Measurements from ENCODE around the gene PSMG3.
A peak's percentile ranks its signal among the peaks of the same experiment; 100 is the strongest.

Gene PSMG3

GRCh38 chr7:1561036-1561940 lies 8.5 kb downstream of the PSMG3 start:
- Histone ChIP-seq H3K4me1 (ENCODE audit: insufficient read depth, low read length) (no peaks in the 10 kb centered on the region; the same call in 1 of the 2 replicates), H3K9ac (ENCODE audit: low read depth, low read length) (no peak overlapping the region), H3K9me3 (ENCODE audit: control insufficient read depth, insufficient read depth, low read length) (no peaks in the 10 kb centered on the region), H3K36me3 (ENCODE audit: insufficient read depth, low read length) (no peaks in the 10 kb centered on the region)

- H3K9me3 ChIP-seq (ENCODE audit: control insufficient read depth, insufficient read depth, low read length), result no peaks in the 10 kb centered on the region
- no peaks in the 10 kb centered on the region for H3K36me3 ChIP-seq (ENCODE audit: insufficient read depth, low read length)
- H3K4me1 ChIP-seq (ENCODE audit: insufficient read depth, low read length), result peaks cover 5% of the 10 kb centered on the region; the same call in 1 of the 2 replicates
- H3K9ac ChIP-seq (ENCODE audit: low read depth, low read length), result no peak overlapping the region
These were observed 9.2 kb downstream of the PSMG3 start for GRCh38 chr7:1560620-1561031.

DNA sequence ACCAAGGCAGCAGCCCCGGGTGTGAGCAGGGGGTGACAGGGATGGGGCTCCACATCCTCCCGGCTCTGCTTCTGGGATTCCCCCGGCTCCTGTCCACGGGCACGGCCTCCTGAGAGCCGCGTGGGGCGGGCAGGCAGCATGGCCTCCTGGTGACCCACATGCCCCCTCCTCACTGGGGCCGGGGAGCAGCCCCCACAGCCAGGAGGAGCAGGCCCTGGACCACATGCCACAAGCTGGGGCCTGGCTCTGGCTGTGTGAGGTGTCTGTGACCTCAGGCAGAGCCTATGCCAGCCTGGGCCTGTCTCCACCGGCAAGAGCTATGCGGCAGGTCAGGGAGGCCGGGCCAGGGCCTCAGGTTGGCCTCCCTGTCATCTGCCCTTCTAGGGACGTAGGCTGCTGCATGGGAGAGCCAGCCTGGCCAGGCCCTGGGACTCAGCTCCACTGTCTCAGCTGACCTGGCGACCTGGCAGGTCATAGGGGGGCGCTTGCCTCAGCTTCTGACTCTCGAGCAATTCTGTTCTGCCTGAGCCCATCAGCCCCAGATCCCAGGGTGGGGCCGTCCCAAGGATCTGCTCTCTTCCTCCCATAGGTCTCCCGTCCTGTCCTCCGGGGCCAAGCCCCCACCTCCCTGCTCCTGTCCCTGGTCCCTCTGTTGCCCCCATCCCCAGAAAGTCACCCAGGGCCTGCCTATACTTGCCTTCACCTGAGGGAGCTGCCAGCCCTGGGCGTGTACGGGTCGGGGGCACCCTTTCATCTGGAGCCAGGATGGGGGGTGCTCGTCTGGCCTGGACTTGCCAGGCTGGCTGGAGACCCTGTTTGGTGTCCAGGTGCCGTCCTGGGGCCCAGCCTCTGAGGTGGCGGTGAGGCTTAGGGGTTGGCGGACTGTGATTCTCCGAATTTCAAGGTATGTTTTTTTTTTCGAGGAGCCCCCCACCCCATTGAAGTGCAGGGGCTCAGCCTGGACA lies 9.9 kb downstream of the PSMG3 start:
- no peaks in the 10 kb centered on the region for H3K9me3 ChIP-seq (ENCODE audit: control insufficient read depth, insufficient read depth, low read length)
- no peak overlapping the region for H3K9ac ChIP-seq (ENCODE audit: low read depth, low read length)
- peaks cover 8% of the 10 kb centered on the region; the same call in 1 of the 2 replicates for H3K4me1 ChIP-seq (ENCODE audit: insufficient read depth, low read length)
- H3K36me3 ChIP-seq (ENCODE audit: insufficient read depth, low read length), result no peaks in the 10 kb centered on the region

DNA sequence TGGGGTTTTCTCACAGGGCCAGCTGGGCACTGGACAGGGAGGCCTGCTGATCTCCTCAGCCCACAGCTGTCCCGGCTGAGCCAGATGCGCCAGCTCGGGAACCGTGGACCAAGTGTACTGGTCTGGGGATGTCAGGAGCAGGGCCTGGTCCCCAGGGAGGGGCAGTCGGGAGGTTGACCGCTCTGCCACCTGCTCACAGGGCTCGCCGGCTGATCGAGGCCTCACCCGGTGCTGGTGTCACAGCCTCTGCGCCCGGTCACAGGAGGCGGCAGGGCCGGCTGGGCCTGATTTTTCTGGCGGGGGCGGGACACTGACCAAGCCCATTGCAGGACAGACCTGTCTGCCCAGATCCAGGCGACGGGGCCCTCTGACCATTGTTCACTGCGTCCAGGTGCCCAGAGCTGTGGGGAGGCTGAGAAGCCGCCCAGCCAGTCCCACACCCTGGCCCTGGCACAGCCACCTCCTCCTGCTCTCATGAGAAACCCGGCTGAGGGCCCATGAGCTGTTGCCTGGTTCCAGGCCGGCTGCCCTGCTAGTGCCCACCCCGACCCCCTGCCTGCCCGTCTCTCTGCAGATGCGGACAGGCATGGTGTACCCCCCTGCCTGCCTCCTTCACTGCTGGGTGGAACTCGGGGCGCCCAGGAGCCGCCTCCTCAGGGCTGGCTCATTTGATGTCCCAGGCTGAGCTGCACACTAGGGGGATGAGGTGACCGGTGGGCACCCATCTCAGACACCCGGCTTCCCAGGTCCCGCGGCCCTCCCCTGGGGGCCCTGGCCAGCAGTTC lies 10.8 kb downstream of the PSMG3 start:
- Histone ChIP-seq H3K9ac (ENCODE audit: low read depth, low read length) (no peak overlapping the region), H3K4me1 (ENCODE audit: insufficient read depth, low read length) (peaks cover 10% of the 10 kb centered on the region; the same call in 1 of the 2 replicates), H3K36me3 (ENCODE audit: insufficient read depth, low read length) (no peaks in the 10 kb centered on the region), H3K9me3 (ENCODE audit: control insufficient read depth, insufficient read depth, low read length) (no peaks in the 10 kb centered on the region)

DNA sequence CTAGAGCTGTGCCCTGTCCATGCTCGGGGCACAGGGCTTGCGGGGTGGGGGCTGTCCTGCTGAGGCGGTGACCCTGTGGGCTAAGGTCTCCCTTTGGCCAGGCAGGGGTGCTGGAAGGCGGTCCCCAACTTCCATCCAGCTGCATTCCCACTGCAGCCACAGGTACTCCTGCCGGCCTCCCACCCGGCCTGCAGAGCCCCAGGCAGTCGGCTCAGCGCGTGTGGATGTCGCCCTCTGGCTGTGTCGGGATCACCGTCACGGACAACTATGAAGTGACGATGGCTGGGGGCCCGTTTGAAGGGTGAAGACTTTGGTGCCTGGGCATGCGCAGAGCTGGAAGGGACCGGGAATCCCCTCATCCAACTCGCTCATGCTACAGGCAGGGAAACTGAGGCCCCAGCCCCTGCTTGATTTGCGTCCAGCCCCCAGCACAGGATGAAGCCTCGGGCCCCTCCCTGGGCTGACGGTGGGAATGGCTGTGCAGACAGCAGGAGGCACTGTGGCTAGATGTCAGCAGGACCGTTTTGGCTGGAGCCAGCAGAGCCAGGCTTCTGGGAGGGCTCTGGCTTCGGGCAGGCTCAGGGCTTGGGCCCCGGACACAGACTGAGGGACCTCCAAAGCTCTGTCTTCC lies 11.5 kb downstream of the PSMG3 start:
- Histone ChIP-seq H3K9ac (ENCODE audit: low read depth, low read length) (no peak overlapping the region), H3K9me3 (ENCODE audit: control insufficient read depth, insufficient read depth, low read length) (no peaks in the 10 kb centered on the region), H3K4me1 (ENCODE audit: insufficient read depth, low read length) (peaks cover 10% of the 10 kb centered on the region; the same call in 1 of the 2 replicates), H3K36me3 (ENCODE audit: insufficient read depth, low read length) (no peaks in the 10 kb centered on the region)

DNA sequence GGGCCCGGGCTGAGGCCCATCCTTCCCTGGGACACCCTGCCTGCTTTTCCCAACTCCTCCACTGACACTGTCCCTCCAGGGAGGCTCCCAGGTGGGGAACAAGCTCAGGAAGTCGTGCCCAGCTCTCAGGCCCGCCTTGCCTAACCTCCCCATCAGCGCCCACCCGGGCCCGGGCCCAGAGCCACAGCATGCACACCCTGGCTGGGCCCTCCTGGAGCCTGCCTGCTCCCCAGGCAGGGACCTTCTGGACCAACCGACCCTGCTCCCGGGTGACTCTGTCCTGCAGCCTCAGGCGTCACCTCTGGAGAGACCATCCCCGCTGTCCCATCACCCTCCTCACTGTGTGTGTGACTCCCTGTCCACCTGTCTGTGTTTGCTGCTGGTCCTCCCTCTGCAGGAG lies 12.1 kb downstream of the PSMG3 start:
- no peaks in the 10 kb centered on the region for H3K9me3 ChIP-seq (ENCODE audit: control insufficient read depth, insufficient read depth, low read length)
- no peaks in the 10 kb centered on the region for H3K36me3 ChIP-seq (ENCODE audit: insufficient read depth, low read length)
- peaks cover 10% of the 10 kb centered on the region; the same call in 1 of the 2 replicates for H3K4me1 ChIP-seq (ENCODE audit: insufficient read depth, low read length)
- no peak overlapping the region for H3K9ac ChIP-seq (ENCODE audit: low read depth, low read length)

GRCh38 chr7:1557006-1557405 lies 12.8 kb downstream of the PSMG3 start:
- Histone ChIP-seq H3K9me3 (ENCODE audit: control insufficient read depth, insufficient read depth, low read length) (no peaks in the 10 kb centered on the region), H3K4me1 (ENCODE audit: insufficient read depth, low read length) (peaks cover 10% of the 10 kb centered on the region; the same call in 1 of the 2 replicates), H3K36me3 (ENCODE audit: insufficient read depth, low read length) (no peaks in the 10 kb centered on the region), H3K9ac (ENCODE audit: low read depth, low read length) (no peak overlapping the region)

DNA sequence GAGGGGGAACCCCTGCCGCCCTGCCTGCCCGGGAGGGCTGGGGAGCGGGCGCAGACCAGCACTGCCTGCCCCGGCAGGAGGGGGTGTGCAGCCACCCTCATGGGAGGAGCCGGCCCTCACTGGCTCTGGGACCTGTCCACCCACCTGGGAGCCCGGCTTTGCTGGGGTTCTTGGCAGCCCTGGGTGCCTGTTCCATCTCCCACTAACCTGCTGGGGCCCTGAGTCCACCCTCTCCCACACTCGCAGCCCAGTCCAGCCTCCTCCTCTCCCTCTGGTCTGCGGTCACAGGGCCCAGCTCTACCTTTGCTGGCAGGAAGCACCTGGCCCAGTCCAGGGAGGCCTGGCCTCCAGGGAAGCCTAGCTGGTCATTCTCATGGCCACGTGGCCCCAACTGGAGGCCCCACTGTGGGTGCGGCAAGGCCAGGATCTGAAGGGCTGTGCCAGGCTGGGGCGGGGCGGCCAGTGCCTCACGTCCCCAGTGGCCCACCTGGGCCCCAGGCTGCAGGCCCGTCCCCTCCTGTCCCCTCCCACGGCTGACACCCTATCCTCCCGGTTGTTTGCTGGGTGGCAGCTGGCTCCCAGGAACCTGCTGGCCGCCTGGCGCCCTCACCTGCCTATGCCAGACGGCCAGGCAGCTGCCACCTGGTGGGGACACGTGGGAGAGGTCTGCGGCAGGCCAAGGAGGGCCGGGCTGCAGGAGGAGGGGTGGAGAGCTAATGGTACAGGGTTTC lies 13.9 kb downstream of the PSMG3 start, which contains the start of gene TMEM184A:
Gene TMEM184A, minus strand, starts transcription at position 393 of the 731 bp plus-strand sequence. CDS start 721 bp downstream, outside the sequence.
- H3K36me3 ChIP-seq (ENCODE audit: insufficient read depth, low read length), result no peaks in the 10 kb centered on the region
- peaks cover 10% of the 10 kb centered on the region; the same call in 1 of the 2 replicates for H3K4me1 ChIP-seq (ENCODE audit: insufficient read depth, low read length)
- peak within 1 kb of the TSS; percentile 14; the same call in 1 of the 2 replicates for H3K9ac ChIP-seq (ENCODE audit: low read depth, low read length)
- H3K9me3 ChIP-seq (ENCODE audit: control insufficient read depth, insufficient read depth, low read length), result no peaks in the 10 kb centered on the region

DNA sequence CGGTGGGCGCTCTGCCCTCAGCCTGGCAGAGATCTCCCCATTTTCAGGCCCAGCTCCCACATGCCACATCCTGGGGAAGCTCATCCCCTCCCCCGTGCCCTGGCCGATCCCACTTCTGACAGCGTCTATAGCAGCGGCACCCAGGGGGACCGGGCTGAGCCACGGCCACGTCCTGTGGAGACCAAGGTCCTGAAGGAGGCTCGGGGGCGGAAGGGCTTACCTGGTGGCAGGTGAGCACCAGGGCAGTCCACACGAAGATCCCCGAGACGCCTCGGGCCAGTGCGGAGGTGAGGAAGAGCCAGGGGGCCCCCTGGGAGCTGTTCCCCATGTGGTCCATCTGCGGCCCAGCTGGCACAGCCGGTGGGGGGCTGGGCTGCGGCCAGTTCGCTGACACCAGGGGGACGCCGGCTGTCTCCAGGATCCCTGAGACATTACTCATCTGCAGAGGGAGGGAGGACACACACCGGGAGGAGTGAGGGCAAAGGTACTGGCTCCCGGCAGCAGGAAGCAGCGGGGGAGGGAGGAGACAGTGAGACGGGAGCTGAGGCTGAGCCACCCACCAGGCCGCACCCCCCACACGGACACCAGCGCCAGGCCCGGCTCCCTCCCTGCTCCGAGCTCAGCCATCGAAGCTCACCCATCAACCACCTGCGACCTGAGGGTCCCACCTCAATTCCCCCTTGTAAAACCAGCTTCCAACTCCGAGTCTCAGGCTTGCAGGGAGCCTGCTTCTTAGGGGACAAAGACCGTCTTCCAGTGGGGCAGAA lies 14.6 kb downstream of the PSMG3 start:
- Histone ChIP-seq H3K9me3 (ENCODE audit: control insufficient read depth, insufficient read depth, low read length) (no peaks in the 10 kb centered on the region), H3K4me1 (ENCODE audit: insufficient read depth, low read length) (peaks cover 10% of the 10 kb centered on the region; the same call in 1 of the 2 replicates), H3K36me3 (ENCODE audit: insufficient read depth, low read length) (no peaks in the 10 kb centered on the region), H3K9ac (ENCODE audit: low read depth, low read length) (peak overlapping the region; percentile 14; the same call in 1 of the 2 replicates)

DNA sequence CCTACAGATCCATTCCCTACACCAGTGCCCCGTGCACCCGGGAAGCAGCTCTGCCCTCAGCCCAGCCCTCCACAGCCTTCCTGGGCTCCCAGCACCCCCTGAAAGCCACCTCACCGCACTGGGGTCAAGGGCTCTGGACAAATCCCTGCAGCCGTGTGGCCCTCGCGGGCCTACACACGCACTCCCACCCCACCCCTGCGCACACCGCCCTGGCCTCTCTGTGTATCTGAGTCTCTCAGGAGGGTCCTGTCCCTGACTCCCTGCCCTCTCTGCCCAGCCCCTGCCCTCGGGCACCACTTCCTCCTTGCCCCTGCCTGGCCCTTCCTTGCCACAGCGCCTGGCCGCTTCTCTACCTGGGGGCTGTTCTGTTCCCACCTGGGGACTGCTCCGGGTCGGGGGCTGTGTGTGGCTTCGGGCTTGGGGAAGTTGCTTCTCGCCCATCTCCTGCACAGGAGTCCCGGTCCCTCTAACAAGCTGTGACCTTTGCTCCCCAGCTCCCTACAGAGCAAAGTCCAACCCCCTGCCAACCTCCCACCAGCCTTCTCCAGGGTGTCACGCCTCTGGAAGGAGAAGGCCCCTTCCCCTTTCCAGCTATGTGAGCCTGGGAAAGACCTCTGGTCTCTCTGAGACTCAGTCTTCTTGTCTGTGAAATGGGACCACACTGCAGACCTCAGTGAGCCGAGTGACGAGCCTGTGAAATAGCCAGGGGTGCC lies 15.3 kb downstream of the PSMG3 start:
- Histone ChIP-seq H3K9me3 (ENCODE audit: control insufficient read depth, insufficient read depth, low read length) (no peaks in the 10 kb centered on the region), H3K4me1 (ENCODE audit: insufficient read depth, low read length) (peaks cover 10% of the 10 kb centered on the region; the same call in 1 of the 2 replicates), H3K9ac (ENCODE audit: low read depth, low read length) (no peak overlapping the region), H3K36me3 (ENCODE audit: insufficient read depth, low read length) (no peaks in the 10 kb centered on the region)

DNA sequence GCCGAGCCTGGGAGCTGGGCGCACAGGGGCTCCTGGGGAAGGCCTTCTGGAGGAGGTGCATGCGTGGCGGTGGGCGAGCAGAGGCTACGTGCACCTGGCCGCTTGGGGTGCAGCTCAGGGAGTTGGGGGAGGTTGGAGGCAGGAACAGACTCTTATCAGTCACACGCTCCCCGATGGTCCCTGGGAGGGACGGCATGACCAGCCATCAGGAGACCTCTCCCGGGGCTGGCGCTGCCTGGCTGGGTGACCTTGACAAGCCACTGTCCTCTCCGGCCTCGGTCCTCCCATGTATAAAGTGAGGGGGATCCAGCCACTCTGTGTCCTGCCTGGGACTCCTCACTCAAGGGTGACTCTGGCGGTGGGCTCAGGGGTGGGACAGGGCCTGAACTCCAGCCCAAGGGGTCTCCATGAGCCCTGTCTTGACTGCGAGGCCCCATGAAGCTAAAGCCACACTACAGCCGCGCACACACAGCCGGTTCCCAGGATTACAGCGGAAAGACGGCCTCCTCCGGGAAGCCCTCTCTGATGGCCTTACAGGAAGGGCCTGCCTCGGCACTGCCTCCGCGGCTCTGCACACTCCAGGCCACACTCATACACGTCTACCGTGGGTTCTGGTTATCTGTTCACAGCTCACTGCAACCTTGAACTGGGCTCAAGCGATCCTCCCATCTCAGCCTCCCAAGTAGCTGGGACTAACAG lies 16.2 kb downstream of the PSMG3 start:
- Histone ChIP-seq H3K4me1 (ENCODE audit: insufficient read depth, low read length) (peaks cover 10% of the 10 kb centered on the region; the same call in 1 of the 2 replicates), H3K9me3 (ENCODE audit: control insufficient read depth, insufficient read depth, low read length) (no peaks in the 10 kb centered on the region), H3K9ac (ENCODE audit: low read depth, low read length) (no peak overlapping the region), H3K36me3 (ENCODE audit: insufficient read depth, low read length) (no peaks in the 10 kb centered on the region)
